ENCODE measurements around the gene XRCC3.

XRCC3 gene

GRCh38 chr14:103726474-103726873 is 11.2 kb upstream of the XRCC3 start:
- in situ Hi-C loops (cut with HindIII; ENCODE audit: low sequenced_read_pairs), result no loop called here

- in situ Hi-C loops (cut with HindIII; ENCODE audit: low sequenced_read_pairs), result no loop called here
Measured at GRCh38 chr14:103725739-103726395, 10.6 kb upstream of the XRCC3 start.

DNA sequence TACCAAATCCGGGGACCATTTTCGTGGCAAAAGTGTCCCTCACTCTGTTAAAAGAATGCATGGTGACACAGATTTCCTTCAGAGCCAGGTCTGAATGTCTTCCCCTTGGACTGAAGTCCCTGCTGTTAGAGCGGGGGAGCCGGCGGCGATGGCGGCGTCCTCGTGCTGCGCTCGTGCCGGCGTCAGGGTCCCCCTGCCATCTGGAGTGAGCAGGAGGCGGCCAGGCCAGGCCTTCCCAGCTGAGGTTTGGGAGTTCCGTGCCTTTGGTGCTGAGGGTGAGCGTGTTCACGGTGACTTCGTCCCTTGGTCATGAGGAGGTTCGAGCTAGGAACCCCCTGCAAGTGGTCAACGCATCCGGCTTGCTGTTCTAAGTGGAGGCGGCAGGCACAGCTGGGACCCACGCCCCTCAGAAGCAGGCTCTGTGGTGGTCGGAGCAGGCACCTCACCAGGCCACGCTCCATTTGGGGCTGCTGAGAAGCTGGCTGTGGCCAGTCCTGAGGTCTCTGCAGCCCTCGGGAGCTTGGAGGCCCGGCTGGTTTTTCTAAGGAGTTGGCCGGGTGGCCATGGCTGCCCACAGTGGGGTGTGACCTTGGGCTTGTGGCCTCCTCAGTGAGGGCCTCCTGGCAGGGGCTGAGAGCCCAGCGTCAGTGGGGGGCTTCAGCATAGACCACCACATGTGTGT is 9.9 kb upstream of the XRCC3 start:
- in situ Hi-C loops (cut with HindIII; ENCODE audit: low sequenced_read_pairs), result no loop called here

- in situ Hi-C loops (cut with HindIII; ENCODE audit: low sequenced_read_pairs), result no loop called here
Measured at GRCh38 chr14:103724116-103724515, 8.9 kb upstream of the XRCC3 start.

DNA sequence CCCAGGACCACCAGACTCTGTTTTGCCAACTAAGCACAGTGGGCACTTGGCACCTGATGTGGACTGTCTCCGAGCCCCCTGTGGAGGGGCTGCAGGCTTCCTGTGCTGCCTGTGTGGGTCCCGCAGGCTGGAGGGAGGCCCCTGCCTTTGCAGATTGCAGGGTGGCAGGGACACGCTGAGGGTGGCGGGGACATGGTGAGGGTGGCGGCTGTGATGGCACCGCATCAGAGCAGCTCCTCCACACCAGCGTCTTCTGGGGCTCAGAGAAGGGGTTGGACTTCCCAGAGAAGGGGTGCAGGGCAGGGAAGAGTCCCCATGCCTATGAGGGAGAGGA is 8.5 kb upstream of the XRCC3 start:
- in situ Hi-C loops (cut with HindIII; ENCODE audit: low sequenced_read_pairs), result no loop called here

- in situ Hi-C loops (cut with HindIII; ENCODE audit: low sequenced_read_pairs), result no loop called here
Measured at GRCh38 chr14:103721334-103722120, 6.3 kb upstream of the XRCC3 start.

DNA sequence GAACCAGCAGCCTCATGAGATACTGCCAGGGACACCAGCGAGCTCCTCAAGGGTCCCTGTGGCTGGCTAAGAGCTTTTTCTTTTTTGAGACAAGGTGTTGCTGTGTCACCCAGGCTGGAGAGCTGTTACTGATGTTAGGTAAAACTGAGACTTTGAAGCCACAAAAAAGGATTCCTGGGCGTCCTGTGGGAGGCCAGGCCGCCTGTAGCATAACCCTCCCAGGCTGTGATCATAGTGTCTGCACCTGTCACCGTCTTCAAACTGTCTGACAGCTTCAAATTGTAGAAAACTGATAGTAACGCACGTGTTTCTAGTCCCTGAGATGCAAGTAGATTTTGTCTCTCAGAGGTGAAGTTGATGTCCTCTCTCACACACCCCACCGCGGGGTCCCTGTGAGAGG is 4.5 kb upstream of the XRCC3 start:
- in situ Hi-C loops (cut with HindIII; ENCODE audit: low sequenced_read_pairs), result no loop called here

- in situ Hi-C loops (cut with HindIII; ENCODE audit: low sequenced_read_pairs), result no loop called here
Measured at GRCh38 chr14:103718572-103718971, 3.3 kb upstream of the XRCC3 start.

DNA sequence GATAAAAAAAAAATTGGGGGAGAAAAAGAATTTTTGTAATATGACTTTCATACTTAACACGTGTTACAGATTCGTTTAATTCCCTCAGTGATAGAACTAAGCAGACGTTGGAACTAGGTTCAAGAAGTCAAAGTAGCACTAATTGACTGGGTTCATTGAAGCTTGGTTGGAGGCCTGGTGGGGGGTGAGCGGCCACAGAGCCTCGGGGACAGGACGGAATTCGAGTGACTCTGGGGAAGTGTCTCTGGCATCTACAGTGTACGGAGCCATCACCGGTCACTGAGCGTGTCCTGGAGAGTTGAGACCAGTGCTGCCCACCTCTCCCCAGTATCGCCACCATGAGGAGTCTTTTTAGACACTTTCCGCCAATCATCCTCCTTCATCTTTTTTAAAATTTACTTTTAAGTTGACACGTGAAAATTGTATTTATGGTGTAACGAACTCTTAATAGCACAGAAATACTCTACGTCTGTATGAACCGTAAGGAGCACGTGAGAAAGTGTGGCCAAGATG is 1.7 kb upstream of the XRCC3 start:
- in situ Hi-C loops (cut with HindIII; ENCODE audit: low sequenced_read_pairs), result no loop called here

DNA sequence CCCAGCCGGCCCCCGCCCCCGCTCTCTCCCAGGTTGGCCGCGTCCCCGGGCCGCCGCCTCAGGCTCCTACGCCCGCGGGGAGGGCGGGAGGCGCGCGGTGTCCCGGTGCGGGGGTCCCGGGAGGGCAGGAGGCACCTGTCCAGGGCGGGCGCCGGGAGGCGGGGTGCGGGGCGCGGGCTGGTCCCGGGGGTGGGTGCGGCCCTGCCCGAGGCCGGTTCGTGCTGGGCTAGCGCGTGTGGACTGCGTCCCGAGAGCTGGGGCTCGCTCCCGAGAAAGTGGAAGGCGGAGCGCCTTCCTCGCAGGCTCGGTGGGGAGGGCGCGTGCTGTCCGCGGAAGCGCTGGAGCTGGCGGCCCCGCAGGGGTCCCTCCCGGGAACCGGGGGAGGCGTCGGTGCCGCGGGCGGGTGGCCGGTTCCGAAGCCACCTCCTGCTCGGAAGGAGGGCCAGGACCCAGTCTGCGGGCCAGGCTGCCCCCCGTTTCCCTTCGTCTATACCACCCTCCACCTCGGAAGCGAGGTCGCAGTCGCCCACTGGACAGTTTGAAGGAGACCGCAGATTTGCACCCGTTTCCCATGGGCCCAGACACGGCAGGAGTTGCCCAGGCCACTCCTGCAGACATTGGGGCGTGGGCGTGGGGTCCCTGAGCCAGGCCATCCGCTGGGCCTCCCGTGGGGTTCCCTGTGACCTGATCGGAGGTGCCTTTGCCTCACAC is 995 bp upstream of the XRCC3 start:
- in situ Hi-C loops (cut with HindIII; ENCODE audit: low sequenced_read_pairs), result no loop called here

DNA sequence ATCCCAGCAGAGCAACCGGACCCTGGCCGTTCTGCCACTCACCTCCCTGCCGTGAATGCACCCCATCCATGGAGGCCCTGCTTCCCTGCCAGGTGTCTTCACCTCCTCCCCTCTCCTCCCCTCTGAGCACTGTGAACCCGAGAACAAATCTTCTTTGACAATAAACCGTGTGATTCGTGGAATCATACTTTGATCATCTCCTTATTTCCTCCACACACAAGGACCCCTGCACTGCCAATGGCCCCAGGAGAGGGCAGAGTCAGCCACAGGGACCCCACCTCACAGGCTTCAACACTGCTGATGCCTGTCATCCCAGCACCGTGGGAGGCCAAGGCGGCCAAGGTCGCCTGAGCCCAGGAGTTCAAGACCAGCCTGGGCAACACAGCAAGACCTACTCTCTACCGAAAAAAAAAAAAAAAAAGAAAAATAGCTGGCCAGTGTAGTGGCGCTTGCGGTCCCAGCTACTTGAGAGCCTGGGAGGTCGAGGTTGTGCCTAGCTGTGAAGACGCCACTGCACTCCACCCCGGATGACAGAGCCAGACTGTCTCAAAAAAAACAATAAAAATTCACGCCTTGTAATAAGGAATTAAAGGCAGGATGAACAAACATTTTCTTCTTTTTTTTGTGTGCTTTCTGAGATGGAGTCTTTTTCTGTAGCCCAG is 1.1 kb downstream of the XRCC3 start:
- in situ Hi-C loops (cut with HindIII; ENCODE audit: low sequenced_read_pairs), result no loop called here

GRCh38 chr14:103713304-103714062 is 1.8 kb downstream of the XRCC3 start:
- in situ Hi-C loops (cut with HindIII; ENCODE audit: low sequenced_read_pairs), result no loop called here

DNA sequence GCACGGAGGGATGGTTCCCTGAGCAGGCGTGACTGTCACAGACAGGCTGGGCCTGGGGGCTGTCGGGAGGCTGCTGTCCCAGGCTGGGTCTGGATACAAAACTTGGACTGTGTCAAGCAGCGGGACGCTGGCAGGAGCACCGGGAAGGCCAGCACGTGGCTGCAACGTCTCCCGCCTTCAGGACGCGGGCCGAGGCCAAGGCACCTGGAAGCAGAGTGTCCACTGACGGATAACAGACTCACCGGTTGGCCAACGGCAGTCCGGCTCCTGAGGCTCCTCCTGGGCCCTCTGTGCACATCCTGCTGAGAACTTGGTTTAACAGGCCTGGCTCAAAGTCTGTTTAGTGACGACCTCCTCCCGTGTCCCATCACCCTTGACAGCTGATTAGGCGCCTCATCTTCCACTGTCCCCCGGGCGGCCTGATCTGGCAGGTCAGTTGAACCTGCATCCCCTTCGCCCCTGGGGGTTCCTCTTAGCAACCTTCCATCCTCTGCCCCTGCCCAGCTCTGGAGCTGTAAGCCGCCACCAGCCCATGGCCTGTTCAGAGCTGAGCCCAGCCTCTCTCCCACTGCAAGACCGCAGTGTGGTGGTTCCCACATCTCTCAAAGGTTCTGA is 2.5 kb downstream of the XRCC3 start:
- in situ Hi-C loops (cut with HindIII; ENCODE audit: low sequenced_read_pairs), result no loop called here

DNA sequence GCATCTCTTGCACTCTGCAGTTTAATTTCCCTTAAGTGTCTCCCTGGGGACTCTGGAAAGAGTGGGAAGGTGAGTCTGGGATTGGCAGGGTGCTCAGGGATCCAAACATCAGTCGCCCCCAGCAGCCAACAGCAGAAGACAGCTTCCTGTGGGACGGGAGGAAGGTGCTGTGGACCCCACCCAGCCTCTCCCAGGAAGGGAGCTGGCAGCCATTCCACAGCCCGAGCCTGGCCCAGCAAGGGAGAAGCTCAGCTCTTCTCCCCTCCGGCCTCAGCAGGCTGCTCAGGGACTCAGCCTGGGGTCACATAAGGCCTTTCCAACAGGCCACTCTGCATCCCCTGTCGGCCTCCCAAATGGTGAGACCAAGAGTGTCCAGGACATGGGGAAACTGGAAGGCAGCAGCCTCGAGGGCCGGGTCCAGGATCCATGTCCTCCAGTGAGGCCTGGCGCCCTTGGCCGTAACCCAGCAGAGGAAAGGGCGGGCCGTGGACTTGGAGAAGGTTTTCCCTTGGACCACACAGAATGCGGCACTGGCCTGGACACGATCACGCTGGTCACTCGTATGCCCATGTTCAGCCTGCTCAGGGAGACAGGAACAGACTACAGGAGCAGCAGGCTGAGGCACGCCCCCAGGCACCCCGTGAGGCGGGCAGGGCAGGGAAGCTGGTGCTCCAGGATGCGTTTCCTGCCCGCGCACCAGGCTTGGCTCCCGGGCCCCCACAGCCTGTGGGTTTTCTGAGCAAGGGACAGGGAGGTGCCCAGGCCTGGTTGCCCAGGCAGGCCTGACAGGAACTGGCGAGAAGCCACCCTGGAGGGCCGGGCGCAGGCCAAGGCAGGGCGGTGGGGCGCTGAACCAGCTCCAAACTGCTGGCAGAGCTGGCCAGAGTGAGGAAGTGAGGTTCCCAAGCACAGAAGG is 3.5 kb downstream of the XRCC3 start:
- in situ Hi-C loops (cut with HindIII; ENCODE audit: low sequenced_read_pairs), result no loop called here

- in situ Hi-C loops (cut with HindIII; ENCODE audit: low sequenced_read_pairs), result no loop called here
Measured at GRCh38 chr14:103710771-103711377, 4.4 kb downstream of the XRCC3 start.

GRCh38 chr14:103709814-103710213 is 5.4 kb downstream of the XRCC3 start:
- in situ Hi-C loops (cut with HindIII; ENCODE audit: low sequenced_read_pairs), result no loop called here

- in situ Hi-C loops (cut with HindIII; ENCODE audit: low sequenced_read_pairs), result no loop called here
Measured at GRCh38 chr14:103708750-103709187, 6.5 kb downstream of the XRCC3 start.
